Adrenal gland (tissue), 19 donors: ENCODE measurements around the gene SERPINA9. TPM values are rescaled to one million over a fixed set of nuclear protein-coding genes. Genes with fewer than 3 reads are reported as not detected.
A peak's percentile ranks its signal among the peaks of the same experiment; 100 is the strongest.

Experiments
- DNase-seq, 7 donors: peaks; one replicate each; pipeline ENCODE4 v3.0.0-alpha.2; 2019 to 2020
- H3K27ac ChIP-seq, 5 donors: fragments of 200-600 bp; sonication (generic) in 4 of 5; 1 replicate in 3 of 5; 2 replicates in 2 of 5; pipeline versions ENCODE4 v1.5.1 to v1.8.0; 2016 to 2020; ENCODE audit warnings: mild to moderate bottlenecking in 1 of 5
- H3K27me3 ChIP-seq: fragments of 200-600 bp; 2 replicates; pipeline ENCODE4 v1.8.0; 2021
- H3K36me3 ChIP-seq, 2 donors: fragments of 200-600 bp; replicated peaks in 1 of 2; 1 replicate in 1 of 2; 2 replicates in 1 of 2; pipeline versions ENCODE4 v1.5.1 to v1.8.0; 2018 to 2022
- H3K4me1 ChIP-seq, 2 donors: fragments of 200-600 bp; replicated peaks in 1 of 2; 1 replicate in 1 of 2; 2 replicates in 1 of 2; pipeline versions ENCODE4 v1.5.1 to v1.8.0; 2018 to 2021
- H3K4me3 ChIP-seq, 4 donors: fragments of 200-600 bp; sonication (generic) in 3 of 4; one replicate each; pipeline ENCODE4 v1.5.1; 2016 to 2018
- H3K9me3 ChIP-seq, 3 donors: fragments of 200-600 bp; sonication (generic) in 1 of 3; replicated peaks in 1 of 3; 1 replicate in 2 of 3; 2 replicates in 1 of 3; pipeline versions ENCODE4 v1.5.1 to v1.8.0; 2016 to 2021
- CTCF ChIP-seq, 6 experiments: fragments of 450-650 bp in 4 of 6; fragments of 200-600 bp in 2 of 6; sonication (generic) in 1 of 6; IDR thresholded peaks; 1 replicate in 5 of 6; 2 replicates in 1 of 6; pipeline versions ENCODE4 v1.5.1 to v1.8.0; 2016 to 2021; ENCODE audit warnings: antibody characterized with exemption in 6 of 6, mild to moderate bottlenecking in 2 of 6, moderate library complexity in 1 of 6
- POLR2A ChIP-seq, 2 donors: fragments of 450-650 bp; IDR thresholded peaks; one replicate each; pipeline ENCODE4 v1.6.1; 2017; ENCODE audit warnings: antibody characterized with exemption in 2 of 2, mild to moderate bottlenecking in 2 of 2, moderate library complexity in 1 of 2
- WGBS, 4 donors: extraction: QIAGEN DNeasy Blood & Tissue Kit in 2 of 4; methylation state at CpG; one replicate each; pipeline versions ENCODE4 v1.1.5 to v1.1.7; 2013 to 2017; 5-methylcytosine and 5-hydroxymethylcytosine counted together
- intact Hi-C, 2 donors: fragments of 100-400 bp; cut with DNase I; formaldehyde crosslinking; loops; one replicate each; pipeline versions ENCODE4 v1.14.1 to v1.15.0; 2022 to 2023
- long read RNA-seq, 10 donors: library from polyadenylated mRNA in 3 of 10; unstranded in 2 of 10; stranded (forward) in 1 of 10; transcript quantifications; one replicate each; pipeline ENCODE4 v2.0.0 and lab custom pipeline, GENCODE V29; 2021 to 2026
- polyA plus RNA-seq, 3 donors: library from polyadenylated mRNA; stranded (reverse); fragments of 200-250 nt in 2 of 3; fragments of 350-450 nt in 1 of 3; fragmentation: Illumina TruSeq in 1 of 3; extraction: RNeasy Lipid Tissue Mini Kit (QIAGEN cat#74804) in 1 of 3; gene quantifications; one replicate each; pipeline ENCODE4 v1.2.3, GENCODE V29; 2013 to 2014
- total RNA-seq, 9 donors: library from RNA; depleted of rRNA in 4 of 9; stranded (reverse); fragments of >200 nt in 4 of 9; fragments of 120-200 nt in 1 of 9; fragmentation: NEBNext Ultra II Directional in 1 of 9; extraction: Animal tissue kit (Norgen Biotek cat#: 25700) in 1 of 9; gene quantifications; one replicate each; pipeline versions ENCODE4 v1.1.0 to v1.2.4, GENCODE V29; 2013 to 2023
- donor health status: healthy with polysubstance abuse.
- donor health status: Bipolar disorder and iron deficiency.
- donor health status: DM: yes; HTN: yes; CAD: no.
- donor health status: DM: no; HTN: no; CAD: no.
- donor health status: DM: no; HTN: no; CAD: no.
- donor health status: DM: yes; HTN: yes; CAD: no.

SERPINA9 gene
- total RNA-seq (not detected), polyA plus RNA-seq (not detected)
- long read RNA-seq, donor 1: 0 reads
- long read RNA-seq, donor 2: 0 reads
- long read RNA-seq, donor 3: 0 reads
- long read RNA-seq, donor 4: 0 reads
- long read RNA-seq, donor 5: 0 reads
- long read RNA-seq, donor 6: 0 reads
- long read RNA-seq, donor 7: 0 reads
- long read RNA-seq, donor 8: 0 reads
- long read RNA-seq, donor 9: 0 reads
- long read RNA-seq, donor 10: 0 reads

GRCh38 chr14:94476023-94476422, at the start of gene SERPINA9:
TSS of gene SERPINA9 (minus strand) at chr14:94476197. CDS start at chr14:94469840, 6,357 bp downstream.
- peak in 1 of 7 donors; percentile 10 for DNase-seq
- Histone ChIP-seq H3K4me3 (no peak within 1 kb of the TSS), H3K27ac (no peak within 1 kb of the TSS), H3K4me1 (no peaks in the 10 kb centered on the region), H3K9me3 (no peaks in the 10 kb centered on the region), H3K36me3 (no peaks in the 10 kb centered on the region), H3K27me3 (no peaks in the 10 kb centered on the region)
- 55 to 65% (median 59%) methylated on average over 2 of the region's 2 CpGs for WGBS, 4 donors
- intact Hi-C loops: no loop called here
- TF ChIP-seq CTCF (IDR thresholded peaks at IDR 0.05): no peak
- no peak for TF ChIP-seq POLR2A (IDR thresholded peaks at IDR 0.05)

- 64 to 83% (median 69%) methylated on average over 3 of the region's 3 CpGs for WGBS, 4 donors
- DNase-seq: peak in 1 of 7 donors; percentile 28
- Histone ChIP-seq H3K36me3 (no peaks in the 10 kb centered on the region), H3K4me1 (no peaks in the 10 kb centered on the region), H3K27ac (no peak overlapping the region), H3K27me3 (no peaks in the 10 kb centered on the region), H3K4me3 (no peak overlapping the region), H3K9me3 (no peaks in the 10 kb centered on the region)
- TF ChIP-seq CTCF (IDR thresholded peaks at IDR 0.05) (no peak), POLR2A (IDR thresholded peaks at IDR 0.05) (no peak)
- intact Hi-C loops: no loop called here
Observed at GRCh38 chr14:94524093-94524492, 48.1 kb upstream of the SERPINA9 start.

GRCh38 chr14:94523265-94523664, 47.3 kb upstream of the SERPINA9 start:
- no peak overlapping the region for H3K4me3 ChIP-seq
- H3K4me1 ChIP-seq: no peaks in the 10 kb centered on the region
- peak in 1 of 7 donors; percentile 6 for DNase-seq
- no peak for TF ChIP-seq POLR2A (IDR thresholded peaks at IDR 0.05)
- H3K27me3 ChIP-seq: no peaks in the 10 kb centered on the region
- WGBS, 4 donors: 78 to 88% (median 86%) methylated on average over 7 to 8 of the region's 8 CpGs
- no peaks in the 10 kb centered on the region for H3K36me3 ChIP-seq
- H3K27ac ChIP-seq: no peak overlapping the region
- no peaks in the 10 kb centered on the region for H3K9me3 ChIP-seq
- intact Hi-C loops: no loop called here

GRCh38 chr14:94522115-94522724, 46.2 kb upstream of the SERPINA9 start:
- no peaks in the 10 kb centered on the region for H3K36me3 ChIP-seq
- intact Hi-C loops: no loop called here
- H3K4me3 ChIP-seq: no peak overlapping the region
- no peak overlapping the region for H3K27ac ChIP-seq
- H3K4me1 ChIP-seq: no peaks in the 10 kb centered on the region
- no peak for TF ChIP-seq CTCF (IDR thresholded peaks at IDR 0.05)
- no peak for TF ChIP-seq POLR2A (IDR thresholded peaks at IDR 0.05)
- WGBS, 4 donors: 80 to 91% (median 83%) methylated on average over 7 of the region's 7 CpGs
- DNase-seq: peak in 1 of 7 donors; percentile 18
- H3K27me3 ChIP-seq: peaks cover under 1% of the 10 kb centered on the region
- H3K9me3 ChIP-seq: no peaks in the 10 kb centered on the region
